GM23338 (cell line): ENCODE measurements around the gene AHI1. TPM values are rescaled to one million over a fixed set of nuclear protein-coding genes. Genes with fewer than 3 reads are reported as not detected.
"Not testable (repeated sequence)": the region's sequence is repeated elsewhere in the genome, so short reads cannot be mapped to it uniquely, and the experiment has no call there.

Source experiments
- ATAC-seq: fragments of 200-7000 bp; cut with Tn5 transposase; 3 replicates; pipeline ENCODE4 v1.9.1; 2020
- DNase-seq: peaks from one replicate; pipeline ENCODE4 v3.0.0-alpha.2; 2015; ENCODE audit warnings: low spot score
- H2AFZ ChIP-seq: fragments of 200-600 bp; sonication (generic); 2 replicates; pipeline ENCODE4 v1.8.0; 2016; ENCODE audit warnings: antibody characterized with exemption, mild to moderate bottlenecking, moderate library complexity
- H3F3A ChIP-seq: fragments of 200-600 bp; sonication (generic); replicated peaks from 2 replicates; pipeline ENCODE4 v1.8.0; 2017; ENCODE audit warnings: antibody characterized with exemption, mixed run types, low read depth
- H3K27ac ChIP-seq: fragments of 200-600 bp; sonication (generic); 2 replicates; pipeline ENCODE4 v1.6.1; 2016; ENCODE audit warnings: low read depth
- H3K27me3 ChIP-seq: fragments of 200-600 bp; sonication (generic); 2 replicates; pipeline ENCODE4 v1.8.0; 2016; ENCODE audit warnings: mild to moderate bottlenecking, mixed run types, moderate library complexity; ENCODE audit not compliant: insufficient read depth
- H3K36me3 ChIP-seq: fragments of 200-600 bp; sonication (generic); 2 replicates; pipeline ENCODE4 v1.8.0; 2016; ENCODE audit warnings: mild to moderate bottlenecking; ENCODE audit not compliant: insufficient read depth
- H3K4me1 ChIP-seq: fragments of 200-600 bp; sonication (generic); 2 replicates; pipeline ENCODE4 v1.8.0; 2016; ENCODE audit warnings: mild to moderate bottlenecking, moderate library complexity; ENCODE audit not compliant: insufficient read depth
- H3K4me2 ChIP-seq: fragments of 200-600 bp; sonication (generic); 2 replicates; pipeline ENCODE4 v1.7.1; 2017; ENCODE audit warnings: mixed run types
- H3K4me3 ChIP-seq: fragments of 200-600 bp; sonication (generic); 2 replicates; pipeline ENCODE4 v1.6.1; 2016; ENCODE audit warnings: mixed run types
- H3K79me2 ChIP-seq: fragments of 200-600 bp; sonication (generic); replicated peaks from 2 replicates; pipeline ENCODE4 v1.8.0; 2017; ENCODE audit warnings: mild to moderate bottlenecking; ENCODE audit not compliant: insufficient read depth
- H3K9me2 ChIP-seq: fragments of 200-600 bp; sonication (generic); 2 replicates; pipeline ENCODE4 v1.8.0; 2017; ENCODE audit not compliant: insufficient read depth
- H4K20me1 ChIP-seq: fragments of 200-600 bp; sonication (generic); replicated peaks from 2 replicates; pipeline ENCODE4 v1.8.0; 2017; ENCODE audit warnings: mild to moderate bottlenecking; ENCODE audit not compliant: insufficient read depth
- H3K27ac Mint-ChIP-seq: 2 replicates; pipeline ENCODE4 v1.8.0; 2020; ENCODE audit warnings: inconsistent platforms, mild to moderate bottlenecking, moderate library complexity, mixed read lengths
- H3K27me3 Mint-ChIP-seq: 3 replicates; pipeline ENCODE4 v1.8.0; 2022; ENCODE audit warnings: low read depth, mild to moderate bottlenecking, moderate library complexity, mixed read lengths, inconsistent platforms; ENCODE audit not compliant: insufficient read depth, poor library complexity
- H3K36me3 Mint-ChIP-seq: 3 replicates; pipeline ENCODE4 v1.8.0; 2021; ENCODE audit warnings: low read depth, mild to moderate bottlenecking, inconsistent platforms, moderate library complexity, mixed read lengths
- H3K4me1 Mint-ChIP-seq: 3 replicates; pipeline ENCODE4 v1.8.0; 2020; ENCODE audit warnings: mild to moderate bottlenecking, inconsistent platforms, mixed read lengths
- H3K4me3 Mint-ChIP-seq: 3 replicates; pipeline ENCODE4 v1.8.0; 2021; ENCODE audit warnings: moderate library complexity, mild to moderate bottlenecking, inconsistent platforms, mixed read lengths
- H3K9me3 Mint-ChIP-seq: 3 replicates; pipeline ENCODE4 v1.8.0; 2020; ENCODE audit warnings: moderate library complexity, mild to moderate bottlenecking, inconsistent platforms, mixed read lengths
- CREB1 ChIP-seq: fragments of 250-450 bp; sonication (Bioruptor Pico); IDR thresholded peaks from 2 replicates; pipeline ENCODE4 v1.5.0; 2020; ENCODE audit warnings: low read depth, mild to moderate bottlenecking, moderate library complexity
- ETS1 ChIP-seq: IDR thresholded peaks from 2 replicates; pipeline ENCODE4 v1.6.1; 2016; ENCODE audit warnings: antibody characterized with exemption
- EZH2 ChIP-seq: fragments of 200-600 bp; sonication (generic); IDR thresholded peaks from one replicate; pipeline ENCODE4 v1.8.0; 2017; ENCODE audit warnings: antibody characterized with exemption, mild to moderate bottlenecking, low read depth; ENCODE audit not compliant: unreplicated experiment
- EZH2phosphoT487 ChIP-seq: fragments of 200-600 bp; sonication (generic); IDR thresholded peaks from one replicate; pipeline ENCODE4 v1.8.1; 2018; ENCODE audit warnings: antibody characterized with exemption; ENCODE audit not compliant: unreplicated experiment
- JUNB ChIP-seq: IDR thresholded peaks from one replicate; pipeline ENCODE4 v1.6.1; 2016; ENCODE audit warnings: antibody characterized with exemption; ENCODE audit not compliant: unreplicated experiment
- NANOG ChIP-seq: IDR thresholded peaks from 2 replicates; pipeline ENCODE4 v1.6.1; 2016; ENCODE audit warnings: antibody characterized with exemption, borderline replicate concordance
- POLR2AphosphoS5 ChIP-seq: IDR thresholded peaks from 2 replicates; pipeline ENCODE4 v1.6.1; 2016; ENCODE audit warnings: antibody characterized with exemption, low read depth
- STAT1 ChIP-seq: IDR thresholded peaks from one replicate; pipeline ENCODE4 v1.6.1; 2016; ENCODE audit warnings: antibody characterized with exemption; ENCODE audit not compliant: unreplicated experiment
- ZNF114 ChIP-seq: fragments of 250-450 bp; sonication (Bioruptor Pico); IDR thresholded peaks from 2 replicates; pipeline ENCODE4 v1.5.0; 2020; ENCODE audit warnings: mild to moderate bottlenecking, moderate library complexity
- polyA plus RNA-seq: library from polyadenylated mRNA; unstranded; fragments of >200 nt; fragmentation: Nextera tagmentation; extraction: Ambion mirVana; gene quantifications from 2 replicates; pipeline ENCODE4 v1.2.1, GENCODE V29; 2016
- total RNA-seq: library from RNA; depleted of rRNA; stranded (reverse); fragments of >200 nt; shearing (Covaris generic); gene quantifications from 2 replicates; pipeline ENCODE4 v1.2.3, GENCODE V29; 2014
- TF ChIP-seq, protein P1 (sequence below), 2 experiments: fragments of 200-600 bp in 1 of 2; sonication (generic) in 1 of 2; conservative IDR thresholded peaks; 2 replicates each; pipeline versions ENCODE4 v1.5.1 to v1.6.1; 2016 to 2017; ENCODE audit warnings: antibody characterized with exemption in 2 of 2, low read depth in 2 of 2, mild to moderate bottlenecking in 2 of 2, moderate library complexity in 1 of 2
- TF ChIP-seq, protein P2 (sequence below): IDR thresholded peaks from one replicate; pipeline ENCODE4 v1.6.1; 2018; ENCODE audit warnings: antibody characterized with exemption; ENCODE audit not compliant: unreplicated experiment

Gene AHI1
- total and polyA plus RNA-seq, 2 experiments from 2014 or later = 19.8 to 72.9 TPM

DNA sequence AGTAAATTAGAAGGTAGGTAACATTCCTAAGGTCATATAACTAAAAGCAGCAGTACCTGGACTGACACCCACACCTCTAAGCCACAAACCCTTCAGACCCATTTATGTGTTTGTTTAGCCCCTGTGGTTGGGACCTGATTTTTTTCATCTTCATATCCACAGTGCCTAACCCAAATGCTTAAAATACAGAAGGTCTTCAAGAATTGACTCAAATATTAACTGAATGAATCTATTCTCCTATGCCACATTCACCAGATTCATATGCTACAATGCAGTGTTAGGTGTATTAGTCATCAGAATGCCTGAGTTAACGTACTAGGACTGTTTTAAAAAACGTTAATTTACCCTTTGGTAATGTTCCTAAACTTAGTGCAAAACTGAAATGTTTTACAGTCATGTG, 124.8 kb downstream of the AHI1 start (continued):
- TF ChIP-seq, protein P1, sequence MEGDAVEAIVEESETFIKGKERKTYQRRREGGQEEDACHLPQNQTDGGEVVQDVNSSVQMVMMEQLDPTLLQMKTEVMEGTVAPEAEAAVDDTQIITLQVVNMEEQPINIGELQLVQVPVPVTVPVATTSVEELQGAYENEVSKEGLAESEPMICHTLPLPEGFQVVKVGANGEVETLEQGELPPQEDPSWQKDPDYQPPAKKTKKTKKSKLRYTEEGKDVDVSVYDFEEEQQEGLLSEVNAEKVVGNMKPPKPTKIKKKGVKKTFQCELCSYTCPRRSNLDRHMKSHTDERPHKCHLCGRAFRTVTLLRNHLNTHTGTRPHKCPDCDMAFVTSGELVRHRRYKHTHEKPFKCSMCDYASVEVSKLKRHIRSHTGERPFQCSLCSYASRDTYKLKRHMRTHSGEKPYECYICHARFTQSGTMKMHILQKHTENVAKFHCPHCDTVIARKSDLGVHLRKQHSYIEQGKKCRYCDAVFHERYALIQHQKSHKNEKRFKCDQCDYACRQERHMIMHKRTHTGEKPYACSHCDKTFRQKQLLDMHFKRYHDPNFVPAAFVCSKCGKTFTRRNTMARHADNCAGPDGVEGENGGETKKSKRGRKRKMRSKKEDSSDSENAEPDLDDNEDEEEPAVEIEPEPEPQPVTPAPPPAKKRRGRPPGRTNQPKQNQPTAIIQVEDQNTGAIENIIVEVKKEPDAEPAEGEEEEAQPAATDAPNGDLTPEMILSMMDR (conservative IDR thresholded peaks at IDR 0.05; ENCODE audit: low read depth in 2 of 2) = no peak
- no peak for TF ChIP-seq EZH2
- no peak for TF ChIP-seq ETS1
- TF ChIP-seq, protein P2, sequence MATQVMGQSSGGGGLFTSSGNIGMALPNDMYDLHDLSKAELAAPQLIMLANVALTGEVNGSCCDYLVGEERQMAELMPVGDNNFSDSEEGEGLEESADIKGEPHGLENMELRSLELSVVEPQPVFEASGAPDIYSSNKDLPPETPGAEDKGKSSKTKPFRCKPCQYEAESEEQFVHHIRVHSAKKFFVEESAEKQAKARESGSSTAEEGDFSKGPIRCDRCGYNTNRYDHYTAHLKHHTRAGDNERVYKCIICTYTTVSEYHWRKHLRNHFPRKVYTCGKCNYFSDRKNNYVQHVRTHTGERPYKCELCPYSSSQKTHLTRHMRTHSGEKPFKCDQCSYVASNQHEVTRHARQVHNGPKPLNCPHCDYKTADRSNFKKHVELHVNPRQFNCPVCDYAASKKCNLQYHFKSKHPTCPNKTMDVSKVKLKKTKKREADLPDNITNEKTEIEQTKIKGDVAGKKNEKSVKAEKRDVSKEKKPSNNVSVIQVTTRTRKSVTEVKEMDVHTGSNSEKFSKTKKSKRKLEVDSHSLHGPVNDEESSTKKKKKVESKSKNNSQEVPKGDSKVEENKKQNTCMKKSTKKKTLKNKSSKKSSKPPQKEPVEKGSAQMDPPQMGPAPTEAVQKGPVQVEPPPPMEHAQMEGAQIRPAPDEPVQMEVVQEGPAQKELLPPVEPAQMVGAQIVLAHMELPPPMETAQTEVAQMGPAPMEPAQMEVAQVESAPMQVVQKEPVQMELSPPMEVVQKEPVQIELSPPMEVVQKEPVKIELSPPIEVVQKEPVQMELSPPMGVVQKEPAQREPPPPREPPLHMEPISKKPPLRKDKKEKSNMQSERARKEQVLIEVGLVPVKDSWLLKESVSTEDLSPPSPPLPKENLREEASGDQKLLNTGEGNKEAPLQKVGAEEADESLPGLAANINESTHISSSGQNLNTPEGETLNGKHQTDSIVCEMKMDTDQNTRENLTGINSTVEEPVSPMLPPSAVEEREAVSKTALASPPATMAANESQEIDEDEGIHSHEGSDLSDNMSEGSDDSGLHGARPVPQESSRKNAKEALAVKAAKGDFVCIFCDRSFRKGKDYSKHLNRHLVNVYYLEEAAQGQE = no peak
- no peak for TF ChIP-seq CREB1 (CRISPR knock-in tag)
- no peak for TF ChIP-seq EZH2phosphoT487
- no peak for TF ChIP-seq ZNF114 (CRISPR knock-in tag)
- no peak for TF ChIP-seq NANOG
- TF ChIP-seq STAT1 = no peak
- no peak for TF ChIP-seq JUNB
- TF ChIP-seq POLR2AphosphoS5 = no peak

GRCh38 chr6:135363622-135364021, 133.9 kb downstream of the AHI1 start:
- not testable (repeated sequence) for H3K4me3 Mint-ChIP-seq, H3K4me1 ChIP-seq, H3K27me3 ChIP-seq, ATAC-seq, H3F3A ChIP-seq, H2AFZ ChIP-seq, H3K4me2 ChIP-seq, DNase-seq, H3K27ac Mint-ChIP-seq, H4K20me1 ChIP-seq, H3K27ac ChIP-seq, H3K79me2 ChIP-seq, H3K4me3 ChIP-seq, H3K9me2 ChIP-seq, H3K4me1 Mint-ChIP-seq
- Mint-ChIP-seq H3K9me3 (peaks cover 45% of the 10 kb centered on the region), H3K36me3 (peaks cover 43% of the 10 kb centered on the region), H3K27me3 (peaks cover 13% of the 10 kb centered on the region)
- H3K36me3 ChIP-seq = peaks cover 13% of the 10 kb centered on the region; the same call in 1 of the 2 replicates
